Neural progenitor cell (in vitro differentiated cells): Measurements from ENCODE around the gene ANKRD34A. TPM values are rescaled to one million over a fixed set of nuclear protein-coding genes. Genes with fewer than 3 reads are reported as not detected.

Experiments
- DNase-seq: peaks from one replicate; pipeline ENCODE4 v3.0.0-alpha.2; 2016; ENCODE audit warnings: low spot score
- H2AFZ ChIP-seq: fragments of 200-600 bp; sonication (generic); replicated peaks from 2 replicates; pipeline ENCODE4 v1.6.1; 2016; ENCODE audit warnings: antibody characterized with exemption
- H3F3A ChIP-seq: fragments of 200-600 bp; sonication (generic); 2 replicates; pipeline ENCODE4 v1.6.1; 2016; ENCODE audit warnings: antibody characterized with exemption, low read depth
- H3K27ac ChIP-seq: fragments of 200-600 bp; sonication (generic); 2 replicates; pipeline ENCODE4 v1.5.1; 2016; ENCODE audit warnings: mild to moderate bottlenecking
- H3K27me3 ChIP-seq: fragments of 200-600 bp; sonication (generic); 2 replicates; pipeline ENCODE4 v1.6.1; 2016; ENCODE audit warnings: mild to moderate bottlenecking, moderate library complexity
- H3K36me3 ChIP-seq: fragments of 200-600 bp; sonication (generic); 2 replicates; pipeline ENCODE4 v1.5.1; 2016
- H3K4me1 ChIP-seq: fragments of 200-600 bp; sonication (generic); 2 replicates; pipeline ENCODE4 v1.6.1; 2016; ENCODE audit warnings: mixed run types
- H3K4me2 ChIP-seq: fragments of 200-600 bp; sonication (generic); 2 replicates; pipeline ENCODE4 v1.6.1; 2016
- H3K4me3 ChIP-seq: fragments of 200-600 bp; sonication (generic); 2 replicates; pipeline ENCODE4 v1.5.1; 2016
- H3K79me2 ChIP-seq: fragments of 200-600 bp; sonication (generic); 2 replicates; pipeline ENCODE4 v1.6.1; 2016; ENCODE audit warnings: low read depth
- H3K9ac ChIP-seq: fragments of 200-600 bp; sonication (generic); 2 replicates; pipeline ENCODE4 v1.6.1; 2016
- H3K9me3 ChIP-seq: fragments of 200-600 bp; sonication (generic); 2 replicates; pipeline ENCODE4 v1.5.1; 2016; ENCODE audit warnings: low read depth
- H4K20me1 ChIP-seq: fragments of 200-600 bp; sonication (generic); 2 replicates; pipeline ENCODE4 v1.6.1; 2016; ENCODE audit warnings: low read depth
- H3K27ac Mint-ChIP-seq: 3 replicates; pipeline ENCODE4 v1.8.0; 2021; ENCODE audit warnings: mixed read lengths
- H3K27me3 Mint-ChIP-seq: 2 replicates; pipeline ENCODE4 v1.8.0; 2022; ENCODE audit warnings: low read depth, mild to moderate bottlenecking, inconsistent platforms, moderate library complexity, mixed read lengths; ENCODE audit not compliant: insufficient read depth
- H3K36me3 Mint-ChIP-seq: 3 replicates; pipeline ENCODE4 v1.8.0; 2021; ENCODE audit warnings: mixed read lengths
- H3K4me1 Mint-ChIP-seq: 3 replicates; pipeline ENCODE4 v1.8.0; 2021; ENCODE audit warnings: mixed read lengths
- H3K4me3 Mint-ChIP-seq: 3 replicates; pipeline ENCODE4 v1.8.0; 2021; ENCODE audit warnings: mild to moderate bottlenecking, moderate library complexity, mixed read lengths
- H3K9me3 Mint-ChIP-seq: 3 replicates; pipeline ENCODE4 v1.8.0; 2020; ENCODE audit warnings: mixed read lengths
- EZH2 ChIP-seq: fragments of 200-600 bp; sonication (generic); IDR thresholded peaks from 2 replicates; pipeline ENCODE4 v1.6.1; 2017; ENCODE audit warnings: antibody characterized with exemption, mild to moderate bottlenecking, moderate library complexity
- EZH2phosphoT487 ChIP-seq: fragments of 200-600 bp; sonication (generic); IDR thresholded peaks from 2 replicates; pipeline ENCODE4 v1.6.1; 2017; ENCODE audit warnings: antibody characterized with exemption
- total RNA-seq: library from RNA; depleted of rRNA; stranded (reverse); fragments of >200 nt; gene quantifications from 2 replicates; pipeline ENCODE4 v1.2.3, GENCODE V29; 2015; ENCODE audit warnings: low replicate concordance
- TF ChIP-seq, protein P1 (sequence below): fragments of 200-600 bp; sonication (generic); IDR thresholded peaks from 2 replicates; pipeline ENCODE4 v1.5.1; 2017; ENCODE audit warnings: antibody characterized with exemption, mild to moderate bottlenecking

The ANKRD34A gene
- total RNA-seq, 1 donor from 2014 or later: 0.06 TPM

DNA sequence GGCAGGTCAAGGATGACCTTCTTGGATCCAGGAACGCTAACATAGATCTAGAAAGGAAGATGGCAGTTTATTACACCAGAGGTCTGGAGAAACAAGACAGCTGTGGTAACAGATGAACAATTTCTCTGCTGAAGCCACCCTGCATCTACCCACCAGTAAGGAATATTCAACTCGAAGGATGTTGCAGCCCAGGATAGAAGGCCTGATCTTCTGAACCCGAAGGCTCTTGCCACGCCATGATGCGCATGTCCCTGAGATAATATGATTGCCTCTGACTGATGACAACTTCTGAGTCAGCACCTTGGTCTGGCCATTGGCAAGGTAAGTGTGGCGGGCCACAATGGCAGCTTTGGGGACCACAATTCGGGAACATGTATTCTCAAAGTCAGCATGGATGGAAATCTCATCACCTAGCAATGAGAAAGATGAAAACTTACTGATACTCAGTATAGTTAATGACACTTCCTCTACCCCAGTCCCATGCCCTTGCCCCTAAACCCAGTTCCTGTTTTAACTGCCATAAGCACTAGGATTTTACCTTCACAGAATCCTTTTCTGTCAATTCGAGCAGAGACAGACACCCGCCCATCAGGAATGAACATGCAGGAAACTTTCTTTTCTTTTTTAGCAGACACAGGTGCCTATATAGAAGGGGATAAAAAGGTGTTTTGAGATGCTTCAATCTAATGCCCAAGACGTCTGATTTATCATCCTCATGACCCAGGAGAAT lies 30.2 kb upstream of the ANKRD34A start:
- Histone ChIP-seq H3K27ac (no peak overlapping the region), H3F3A (peaks cover 41% of the 10 kb centered on the region), H3K9ac (peak overlapping the region; percentile 70), H3K4me3 (peak overlapping the region; percentile 85), H3K27me3 (peaks cover 19% of the 10 kb centered on the region), H3K4me2 (peak overlapping the region; percentile 94), H3K9me3 (no peaks in the 10 kb centered on the region), H2AFZ (no peak overlapping the region), H3K79me2 (peaks cover 22% of the 10 kb centered on the region), H3K36me3 (peaks cover 17% of the 10 kb centered on the region), H4K20me1 (peaks cover 48% of the 10 kb centered on the region), H3K4me1 (peaks cover 39% of the 10 kb centered on the region)
- DNase-seq: no peak
- Mint-ChIP-seq H3K27me3 (peaks cover 9% of the 10 kb centered on the region), H3K27ac (no peak overlapping the region), H3K4me3 (peak overlapping the region; percentile 98), H3K4me1 (peaks cover 65% of the 10 kb centered on the region), H3K36me3 (peaks cover 42% of the 10 kb centered on the region), H3K9me3 (peaks cover 2% of the 10 kb centered on the region)
- TF ChIP-seq, protein P1, sequence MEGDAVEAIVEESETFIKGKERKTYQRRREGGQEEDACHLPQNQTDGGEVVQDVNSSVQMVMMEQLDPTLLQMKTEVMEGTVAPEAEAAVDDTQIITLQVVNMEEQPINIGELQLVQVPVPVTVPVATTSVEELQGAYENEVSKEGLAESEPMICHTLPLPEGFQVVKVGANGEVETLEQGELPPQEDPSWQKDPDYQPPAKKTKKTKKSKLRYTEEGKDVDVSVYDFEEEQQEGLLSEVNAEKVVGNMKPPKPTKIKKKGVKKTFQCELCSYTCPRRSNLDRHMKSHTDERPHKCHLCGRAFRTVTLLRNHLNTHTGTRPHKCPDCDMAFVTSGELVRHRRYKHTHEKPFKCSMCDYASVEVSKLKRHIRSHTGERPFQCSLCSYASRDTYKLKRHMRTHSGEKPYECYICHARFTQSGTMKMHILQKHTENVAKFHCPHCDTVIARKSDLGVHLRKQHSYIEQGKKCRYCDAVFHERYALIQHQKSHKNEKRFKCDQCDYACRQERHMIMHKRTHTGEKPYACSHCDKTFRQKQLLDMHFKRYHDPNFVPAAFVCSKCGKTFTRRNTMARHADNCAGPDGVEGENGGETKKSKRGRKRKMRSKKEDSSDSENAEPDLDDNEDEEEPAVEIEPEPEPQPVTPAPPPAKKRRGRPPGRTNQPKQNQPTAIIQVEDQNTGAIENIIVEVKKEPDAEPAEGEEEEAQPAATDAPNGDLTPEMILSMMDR: no peak
- no peak for TF ChIP-seq EZH2phosphoT487
- TF ChIP-seq EZH2: no peak

DNA sequence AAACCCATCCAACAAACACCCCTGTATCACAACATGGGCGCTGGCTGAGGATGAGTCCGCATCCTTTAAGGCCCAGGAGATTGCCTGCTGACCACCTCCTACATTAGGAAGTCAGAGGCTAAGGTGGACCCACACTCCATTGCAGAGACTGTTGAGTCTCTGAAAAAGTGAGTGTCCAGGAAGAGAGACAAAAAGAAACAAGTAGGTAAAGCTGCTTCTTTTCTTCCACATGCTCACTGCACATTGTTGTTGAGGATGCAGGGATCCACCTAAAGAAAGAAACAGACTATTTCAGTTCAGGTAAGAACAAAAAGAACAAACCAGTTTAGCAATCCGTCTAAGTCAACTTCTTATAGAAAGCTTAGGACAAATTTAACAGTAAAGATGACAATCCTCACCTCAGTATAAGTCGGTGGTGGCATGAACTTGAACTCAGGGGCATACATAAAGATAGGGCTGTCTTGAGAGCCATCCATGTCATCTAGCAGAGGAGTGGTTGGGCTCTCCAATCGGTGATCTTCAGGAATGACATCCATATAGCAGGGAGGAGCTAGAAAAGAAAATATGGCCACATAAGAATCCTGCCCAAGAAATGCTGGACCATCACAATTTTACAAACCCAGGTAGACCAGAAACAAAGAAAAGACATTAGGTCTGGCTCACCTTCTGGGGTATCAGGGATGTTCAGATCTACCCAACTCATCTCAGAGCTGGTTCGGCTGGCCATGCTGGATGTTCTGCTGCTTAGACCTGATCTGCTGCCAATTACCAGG lies 29.4 kb upstream of the ANKRD34A start:
- H4K20me1 ChIP-seq: peaks cover 48% of the 10 kb centered on the region
- peaks cover 22% of the 10 kb centered on the region for H3K79me2 ChIP-seq
- no peak overlapping the region for H3K27ac ChIP-seq
- H3K9ac ChIP-seq: no peak overlapping the region
- H3K27me3 ChIP-seq: peaks cover 19% of the 10 kb centered on the region
- H3K4me1 ChIP-seq: peaks cover 37% of the 10 kb centered on the region
- DNase-seq: no peak
- Mint-ChIP-seq H3K36me3 (peaks cover 42% of the 10 kb centered on the region), H3K4me3 (peak overlapping the region; percentile 98), H3K9me3 (peaks cover 2% of the 10 kb centered on the region), H3K4me1 (peaks cover 61% of the 10 kb centered on the region), H3K27ac (peak overlapping the region; percentile 32), H3K27me3 (peaks cover 8% of the 10 kb centered on the region)
- peaks cover 17% of the 10 kb centered on the region for H3K36me3 ChIP-seq
- H2AFZ ChIP-seq: no peak overlapping the region
- peak overlapping the region; percentile 85 for H3K4me3 ChIP-seq
- TF ChIP-seq, protein P1: no peak
- TF ChIP-seq EZH2 (no peak), EZH2phosphoT487 (no peak)
- H3F3A ChIP-seq: peaks cover 41% of the 10 kb centered on the region
- no peaks in the 10 kb centered on the region for H3K9me3 ChIP-seq
- peak overlapping the region; percentile 94 for H3K4me2 ChIP-seq

DNA sequence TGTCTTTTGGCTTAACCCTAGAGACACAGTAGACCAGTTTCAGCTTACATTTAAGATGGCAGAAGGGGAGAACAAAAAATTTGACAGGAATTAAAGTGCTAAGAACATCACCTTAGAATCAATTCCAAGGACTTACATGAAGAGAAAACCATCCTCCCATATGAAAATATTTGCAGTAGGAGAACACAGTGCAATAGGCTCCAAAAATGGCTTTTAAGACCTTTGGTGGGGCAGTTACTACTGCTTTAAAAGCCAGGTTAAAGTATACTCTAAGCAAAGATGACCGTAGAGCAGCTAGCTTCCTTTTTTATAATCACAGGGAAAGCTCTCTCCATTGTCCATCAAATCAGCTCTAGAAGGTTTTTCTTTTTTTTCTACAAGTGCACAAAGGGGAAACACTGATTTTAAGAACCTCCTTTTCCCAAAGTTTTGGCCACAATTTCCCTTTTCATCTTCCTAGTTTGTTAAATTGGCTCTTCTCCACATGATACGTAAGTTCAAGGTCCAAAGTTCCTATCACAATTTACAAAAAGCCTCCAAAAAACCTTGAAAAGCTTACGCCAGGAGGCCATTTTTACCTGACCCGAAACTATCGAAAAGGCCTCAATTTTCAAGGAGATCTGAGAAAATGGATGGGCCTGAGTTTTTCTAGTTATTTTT lies 28.7 kb upstream of the ANKRD34A start:
- H3F3A ChIP-seq: peaks cover 41% of the 10 kb centered on the region
- H2AFZ ChIP-seq: no peak overlapping the region
- H3K36me3 Mint-ChIP-seq: peaks cover 42% of the 10 kb centered on the region
- peak overlapping the region; percentile 94 for H3K4me2 ChIP-seq
- no peak overlapping the region for H3K27ac ChIP-seq
- peaks cover 57% of the 10 kb centered on the region for H3K4me1 Mint-ChIP-seq
- peaks cover 8% of the 10 kb centered on the region for H3K27me3 Mint-ChIP-seq
- no peak overlapping the region for H3K27ac Mint-ChIP-seq
- peak overlapping the region; percentile 85 for H3K4me3 ChIP-seq
- H3K79me2 ChIP-seq: peaks cover 22% of the 10 kb centered on the region
- H3K9me3 Mint-ChIP-seq: peaks cover 2% of the 10 kb centered on the region
- H3K4me1 ChIP-seq: peaks cover 36% of the 10 kb centered on the region
- DNase-seq: no peak
- no peak overlapping the region for H3K9ac ChIP-seq
- peak overlapping the region; percentile 98 for H3K4me3 Mint-ChIP-seq
- H3K9me3 ChIP-seq: no peaks in the 10 kb centered on the region
- peaks cover 17% of the 10 kb centered on the region for H3K36me3 ChIP-seq
- H4K20me1 ChIP-seq: peaks cover 48% of the 10 kb centered on the region
- H3K27me3 ChIP-seq: peaks cover 19% of the 10 kb centered on the region
- TF ChIP-seq, protein P1: no peak
- no peak for TF ChIP-seq EZH2
- TF ChIP-seq EZH2phosphoT487: no peak
